ENCODE results near the gene LRRC7. TPM values are rescaled to one million over a fixed set of nuclear protein-coding genes. Genes with fewer than 3 reads are reported as not detected.
"Not testable (repeated sequence)": the region's sequence is repeated elsewhere in the genome, so short reads cannot be mapped to it uniquely, and the experiment has no call there.

LRRC7 gene
- total RNA-seq, 1 experiment from 2014 or later = 0.29 TPM

DNA sequence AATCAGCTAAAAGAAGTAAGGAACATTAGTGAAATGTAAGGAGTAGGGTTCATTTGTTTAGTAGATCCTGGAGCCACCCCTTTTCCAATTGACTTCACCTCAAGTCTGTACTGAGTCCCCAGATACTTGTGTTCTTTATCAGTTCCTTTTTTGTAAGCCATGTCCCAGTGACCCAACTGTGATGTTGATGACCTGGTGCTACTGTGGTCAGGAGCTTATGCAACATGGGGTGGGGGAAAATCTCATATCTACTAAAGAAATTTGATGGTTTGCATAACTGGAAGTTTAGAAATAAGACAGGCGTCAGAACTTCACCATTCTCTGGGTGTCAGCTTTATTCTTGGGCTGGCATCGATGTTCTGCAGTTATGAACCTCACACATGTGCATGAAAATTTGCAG lies 120.5 kb downstream of the LRRC7 start:
- no peak for DNase-seq (ENCODE audit: low read depth in 1 of 2, low spot score in 2 of 2)
- no peaks in the 10 kb centered on the region for H3K27me3 ChIP-seq (replicated peaks)
- H3K27ac ChIP-seq = no peak overlapping the region
- no peaks in the 10 kb centered on the region for H3K36me3 ChIP-seq
- H3K9me3 ChIP-seq (replicated peaks) = no peaks in the 10 kb centered on the region
- no peak overlapping the region for H3K4me3 ChIP-seq
- H3K4me1 ChIP-seq (replicated peaks) = no peaks in the 10 kb centered on the region

DNA sequence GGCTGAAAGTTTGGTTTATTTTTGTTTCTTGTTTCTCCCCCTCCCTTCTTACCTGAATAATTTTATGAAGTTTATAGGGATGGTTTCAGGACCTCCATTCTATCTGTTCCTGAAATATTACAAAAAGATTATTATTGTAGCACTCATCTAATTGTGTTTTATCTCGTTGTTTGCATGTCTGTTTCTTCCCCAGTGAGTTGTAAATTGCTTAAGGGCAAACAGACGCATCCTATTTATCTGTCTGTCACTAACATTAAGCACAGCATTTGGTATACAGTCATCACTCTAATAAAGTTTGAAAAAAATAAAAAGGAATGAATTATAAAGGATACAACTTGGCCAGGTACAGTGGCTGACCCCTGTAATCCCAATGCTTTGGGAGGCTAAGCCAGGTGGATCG lies 123.5 kb downstream of the LRRC7 start:
- Histone ChIP-seq H3K4me1 (replicated peaks) (no peaks in the 10 kb centered on the region), H3K4me3 (no peak overlapping the region), H3K27ac (no peak overlapping the region), H3K27me3 (replicated peaks) (no peaks in the 10 kb centered on the region), H3K9me3 (replicated peaks) (no peaks in the 10 kb centered on the region), H3K36me3 (no peaks in the 10 kb centered on the region)
- DNase-seq (ENCODE audit: low read depth in 1 of 2, low spot score in 2 of 2) = no peak

DNA sequence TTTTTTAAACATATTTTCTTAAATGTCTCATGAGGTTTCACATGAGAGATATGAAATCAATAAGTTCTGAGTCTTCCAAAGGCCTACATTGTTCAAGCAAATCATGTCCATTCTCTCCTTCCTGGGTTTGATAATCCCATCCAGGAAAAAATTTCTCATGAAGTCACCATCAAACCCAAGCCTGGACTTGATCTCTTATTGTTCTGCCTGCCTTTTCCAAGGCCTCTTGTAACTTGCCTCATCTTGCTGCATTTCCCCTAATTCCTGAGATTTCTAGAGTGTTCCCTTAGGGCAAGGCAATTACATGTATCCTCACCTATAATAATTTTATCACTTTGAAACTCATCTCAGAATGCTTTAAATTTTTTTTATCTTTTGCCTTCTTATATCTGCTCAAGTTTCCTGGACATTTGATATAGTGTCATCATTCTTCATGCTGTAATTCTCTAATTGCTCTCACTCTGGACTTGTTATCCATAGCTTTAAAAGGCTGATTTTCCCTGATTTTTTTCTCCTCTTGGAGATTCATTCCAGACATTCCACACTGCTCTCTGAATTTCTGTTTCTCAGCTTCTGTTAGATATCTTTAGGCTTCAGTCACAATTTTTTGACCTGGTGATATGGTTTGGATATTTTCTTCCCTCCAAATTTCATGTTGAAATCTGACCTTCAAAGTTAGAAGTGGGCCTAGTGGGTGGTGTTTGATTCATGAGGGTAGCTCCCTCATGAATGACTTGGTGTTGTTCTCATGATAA lies 126.4 kb downstream of the LRRC7 start:
- Histone ChIP-seq H3K36me3 (no peaks in the 10 kb centered on the region), H3K4me1 (replicated peaks) (no peaks in the 10 kb centered on the region), H3K27ac (no peak overlapping the region), H3K27me3 (replicated peaks) (no peaks in the 10 kb centered on the region), H3K9me3 (replicated peaks) (no peaks in the 10 kb centered on the region), H3K4me3 (no peak overlapping the region)
- no peak for DNase-seq (ENCODE audit: low read depth in 1 of 2, low spot score in 2 of 2)

DNA sequence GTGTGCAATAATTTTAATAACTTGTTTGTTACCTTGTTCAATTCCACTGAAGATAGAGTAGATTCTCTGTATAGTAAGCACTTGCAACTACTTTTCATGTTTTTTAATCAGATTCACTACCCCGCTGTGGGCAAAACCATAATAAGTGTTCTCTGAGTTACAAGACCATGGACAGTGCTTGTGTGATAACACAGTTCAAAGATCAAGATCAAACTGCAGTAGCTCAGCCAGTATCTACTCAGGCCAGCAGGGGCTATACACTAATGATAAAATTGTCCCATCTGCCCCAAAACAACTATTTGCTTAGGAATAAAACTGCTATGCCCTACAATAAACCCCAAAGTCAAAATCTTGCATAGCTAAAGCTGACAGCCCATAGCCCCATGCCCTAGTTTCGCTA lies 129.6 kb downstream of the LRRC7 start:
- no peak overlapping the region for H3K4me3 ChIP-seq
- no peaks in the 10 kb centered on the region for H3K36me3 ChIP-seq
- no peaks in the 10 kb centered on the region for H3K9me3 ChIP-seq (replicated peaks)
- no peak for DNase-seq (ENCODE audit: low read depth in 1 of 2, low spot score in 2 of 2)
- no peaks in the 10 kb centered on the region for H3K27me3 ChIP-seq (replicated peaks)
- no peak overlapping the region for H3K27ac ChIP-seq
- H3K4me1 ChIP-seq (replicated peaks) = no peaks in the 10 kb centered on the region

DNA sequence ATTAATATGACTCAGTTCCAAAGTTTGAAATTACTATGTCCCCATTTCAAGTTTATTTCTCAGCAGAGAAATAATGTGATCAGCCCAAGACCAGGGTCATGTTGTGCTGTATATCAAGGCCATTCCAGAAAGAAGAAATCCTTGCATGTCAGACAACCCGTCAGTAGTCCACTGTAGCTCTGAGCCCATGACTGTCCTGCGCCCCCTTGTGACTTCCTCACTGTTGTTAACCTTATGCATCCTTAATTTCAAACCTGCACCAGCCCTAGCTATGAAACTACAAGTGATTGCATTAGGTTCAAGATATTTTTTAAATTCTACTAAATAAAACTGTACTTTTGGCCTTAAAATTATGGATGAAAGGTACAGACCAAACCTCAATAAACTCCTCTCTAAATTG lies 133.0 kb downstream of the LRRC7 start:
- DNase-seq (ENCODE audit: low read depth in 1 of 2, low spot score in 2 of 2) = peak in 1 of 2 experiments; percentile 6
- Histone ChIP-seq H3K27ac (no peak overlapping the region), H3K4me1 (replicated peaks) (no peaks in the 10 kb centered on the region), H3K36me3 (no peaks in the 10 kb centered on the region), H3K4me3 (no peak overlapping the region), H3K9me3 (replicated peaks) (no peaks in the 10 kb centered on the region), H3K27me3 (replicated peaks) (0 out of 2 replicates have a peak, but pooled peaks cover 4% of the 10 kb centered on the region)

DNA sequence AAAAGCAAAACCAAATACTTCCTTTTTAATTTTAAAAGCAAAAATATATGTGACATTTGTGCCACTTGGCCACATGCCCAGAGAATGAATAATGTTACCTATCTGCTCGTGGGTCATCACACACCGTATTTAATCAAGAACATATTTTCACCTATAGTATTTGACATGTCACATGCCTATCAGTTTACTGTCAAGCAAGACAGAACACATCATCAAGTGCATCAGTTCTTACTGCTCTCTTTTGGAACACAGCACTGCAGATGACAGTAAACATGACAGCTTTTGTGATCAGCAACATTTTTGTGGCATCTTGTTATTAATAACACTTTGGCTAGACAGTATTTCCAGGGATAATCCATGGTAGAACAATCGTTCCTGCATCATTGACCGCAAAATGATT lies 134.4 kb downstream of the LRRC7 start:
- Histone ChIP-seq H3K27me3 (replicated peaks) (0 out of 2 replicates have a peak, but pooled peaks cover 4% of the 10 kb centered on the region), H3K27ac (no peak overlapping the region), H3K9me3 (replicated peaks) (no peaks in the 10 kb centered on the region), H3K4me3 (no peak overlapping the region), H3K36me3 (no peaks in the 10 kb centered on the region), H3K4me1 (replicated peaks) (no peaks in the 10 kb centered on the region)
- DNase-seq (ENCODE audit: low read depth in 1 of 2, low spot score in 2 of 2) = no peak

DNA sequence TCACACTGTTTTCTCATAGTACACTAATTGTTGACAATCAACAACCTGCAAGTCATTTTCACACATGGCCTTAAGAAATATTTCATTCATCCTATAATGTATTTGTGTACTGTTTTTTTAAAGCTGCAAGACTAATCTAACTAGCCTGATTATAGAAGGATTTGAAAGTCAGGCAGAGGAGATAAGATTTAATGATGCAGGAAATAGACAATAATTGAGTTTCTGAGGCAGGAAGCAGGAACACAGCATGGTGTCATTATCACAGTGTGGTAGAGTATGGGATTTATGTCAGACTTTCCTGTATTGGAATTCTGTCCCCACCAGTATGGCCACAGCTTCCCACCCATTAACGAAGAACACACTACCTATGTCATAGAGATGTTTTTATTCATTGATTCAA lies 138.8 kb downstream of the LRRC7 start:
- Histone ChIP-seq H3K9me3 (replicated peaks) (no peaks in the 10 kb centered on the region), H3K4me1 (replicated peaks) (no peaks in the 10 kb centered on the region)
- no peak for DNase-seq (ENCODE audit: low read depth in 1 of 2, low spot score in 2 of 2)

DNA sequence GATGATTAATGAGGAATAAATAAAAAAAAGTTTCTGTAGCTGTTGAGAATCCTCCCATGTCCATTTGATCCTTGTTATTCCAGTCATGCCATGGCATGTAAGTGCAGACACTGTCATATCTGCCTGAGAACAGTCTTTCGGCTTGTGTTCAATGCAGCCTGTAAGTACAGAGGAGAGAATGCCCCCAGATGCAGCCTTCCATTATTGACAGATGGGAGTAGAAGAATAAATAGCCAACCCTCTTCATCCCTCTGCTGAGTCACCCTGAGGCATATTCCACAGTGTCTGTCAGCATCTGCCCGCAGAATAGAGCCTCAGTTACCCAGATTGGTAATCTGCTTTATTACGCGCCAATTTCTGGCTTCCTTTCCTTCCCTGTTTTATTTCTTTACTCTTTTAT lies 139.4 kb downstream of the LRRC7 start:
- no peak for DNase-seq (ENCODE audit: low read depth in 1 of 2, low spot score in 2 of 2)
- Histone ChIP-seq H3K4me1 (replicated peaks) (no peaks in the 10 kb centered on the region), H3K4me3 (no peak overlapping the region), H3K9me3 (replicated peaks) (no peaks in the 10 kb centered on the region), H3K27ac (no peak overlapping the region), H3K27me3 (replicated peaks) (0 out of 2 replicates have a peak, but pooled peaks cover 4% of the 10 kb centered on the region), H3K36me3 (no peaks in the 10 kb centered on the region)

More for the DNA sequence above, 138.8 kb downstream of the LRRC7 start:
- no peak overlapping the region for H3K27ac ChIP-seq
- H3K27me3 ChIP-seq (replicated peaks) = 0 out of 2 replicates have a peak, but pooled peaks cover 4% of the 10 kb centered on the region
- H3K4me3 ChIP-seq = no peak overlapping the region
- no peaks in the 10 kb centered on the region for H3K36me3 ChIP-seq

DNA sequence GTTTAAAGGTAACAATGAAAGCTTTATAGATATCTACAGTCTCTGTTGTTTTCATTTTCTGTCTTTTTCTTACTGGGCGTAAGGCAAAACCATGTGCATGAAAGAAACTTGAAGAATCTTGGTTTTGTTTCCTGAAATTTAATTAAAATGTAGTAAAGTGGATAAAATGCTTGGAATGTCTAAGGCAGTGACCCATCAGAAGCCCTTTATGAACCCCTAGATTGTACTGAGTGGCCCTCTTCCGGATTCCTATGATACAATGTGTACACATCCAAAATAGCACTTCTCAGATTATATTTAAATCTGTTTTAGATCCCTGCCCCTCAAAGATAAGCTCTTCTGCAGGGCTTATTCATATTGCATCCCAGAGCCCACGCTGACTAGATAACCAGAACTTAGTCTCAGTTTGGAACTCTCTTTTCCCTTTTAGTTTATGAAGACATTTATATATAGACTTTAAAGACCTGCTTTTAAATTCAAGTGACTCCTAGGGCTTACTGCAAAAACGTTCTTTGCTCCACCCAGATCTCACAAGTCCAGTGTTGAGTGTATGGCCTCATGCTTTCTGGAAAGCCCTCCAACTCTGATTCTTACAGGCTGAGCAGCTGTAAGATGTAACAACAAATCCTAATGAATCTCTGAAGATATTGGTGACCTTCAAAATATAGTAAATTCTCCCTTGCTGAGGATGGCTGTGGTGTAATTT lies 142.9 kb downstream of the LRRC7 start:
- no peak for DNase-seq (ENCODE audit: low read depth in 1 of 2, low spot score in 2 of 2)
- H3K36me3 ChIP-seq = no peaks in the 10 kb centered on the region
- no peaks in the 10 kb centered on the region for H3K9me3 ChIP-seq (replicated peaks)
- H3K4me3 ChIP-seq = no peak overlapping the region
- no peaks in the 10 kb centered on the region for H3K27me3 ChIP-seq (replicated peaks)
- no peak overlapping the region for H3K27ac ChIP-seq
- no peaks in the 10 kb centered on the region for H3K4me1 ChIP-seq (replicated peaks)

DNA sequence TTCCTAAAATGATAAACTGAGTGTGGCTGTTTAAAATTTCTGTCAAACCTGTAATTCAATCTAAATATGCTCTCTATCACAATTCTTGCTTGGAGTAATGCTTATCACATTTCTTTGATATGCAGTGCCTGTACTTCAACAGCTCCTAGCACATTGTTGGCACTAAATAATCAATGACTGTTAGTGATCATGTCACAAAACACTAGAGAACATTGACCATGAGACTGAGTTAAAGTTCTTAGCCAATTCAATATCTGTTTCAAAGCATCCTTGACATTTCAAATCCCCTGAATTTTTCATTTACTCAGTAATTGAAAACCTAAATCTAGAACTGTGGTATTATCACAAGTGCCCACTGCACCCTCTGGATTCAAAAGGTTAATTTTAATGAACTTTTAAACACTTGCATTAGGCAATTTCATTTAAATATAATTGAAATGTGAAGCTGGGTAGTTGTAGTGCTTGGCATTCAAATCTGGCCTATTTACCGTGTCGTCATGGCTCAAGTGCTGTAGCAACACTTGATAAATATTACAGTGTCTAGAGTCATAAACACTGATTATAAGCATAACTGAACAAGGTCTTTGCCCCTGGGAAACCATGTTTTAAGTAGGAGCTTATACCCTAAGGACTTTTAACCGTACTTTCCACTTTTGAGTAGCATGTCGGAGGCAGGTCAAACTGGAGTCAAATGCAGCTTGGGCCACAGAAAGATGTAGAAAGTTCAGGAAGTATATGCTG lies 143.6 kb downstream of the LRRC7 start:
- no peak overlapping the region for H3K27ac ChIP-seq

DNA sequence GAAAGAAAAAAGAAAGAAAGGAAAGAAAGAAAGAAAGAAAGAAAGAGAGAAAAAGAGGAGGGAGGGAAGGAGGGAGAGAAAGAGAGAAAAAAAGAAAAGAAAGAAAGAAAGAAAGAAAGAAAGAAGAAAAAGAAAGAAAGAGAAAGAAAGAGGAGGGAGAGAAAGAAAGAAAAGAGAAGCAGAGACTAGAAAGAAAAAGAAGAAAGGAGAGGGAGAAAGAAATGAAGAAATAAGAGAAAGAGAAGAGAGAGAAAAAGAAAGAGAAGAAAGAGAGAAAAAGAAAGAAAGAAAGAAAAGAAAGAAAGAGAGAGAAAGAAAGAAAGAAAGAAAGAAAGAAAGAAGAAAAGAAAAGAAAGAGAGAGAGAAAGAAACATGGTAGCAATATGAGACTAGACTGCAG lies 150.1 kb downstream of the LRRC7 start:
- not testable (repeated sequence) for H3K4me3 ChIP-seq; H3K27me3 ChIP-seq (replicated peaks); H3K36me3 ChIP-seq; DNase-seq (ENCODE audit: low read depth in 1 of 2, low spot score in 2 of 2); H3K4me1 ChIP-seq (replicated peaks); H3K27ac ChIP-seq; H3K9me3 ChIP-seq (replicated peaks)

More for the DNA sequence above, 143.6 kb downstream of the LRRC7 start:
- H3K27me3 ChIP-seq (replicated peaks) = no peaks in the 10 kb centered on the region
- no peaks in the 10 kb centered on the region for H3K36me3 ChIP-seq
- H3K4me3 ChIP-seq = no peak overlapping the region
- no peaks in the 10 kb centered on the region for H3K4me1 ChIP-seq (replicated peaks)
- no peak for DNase-seq (ENCODE audit: low read depth in 1 of 2, low spot score in 2 of 2)
- no peaks in the 10 kb centered on the region for H3K9me3 ChIP-seq (replicated peaks)

DNA sequence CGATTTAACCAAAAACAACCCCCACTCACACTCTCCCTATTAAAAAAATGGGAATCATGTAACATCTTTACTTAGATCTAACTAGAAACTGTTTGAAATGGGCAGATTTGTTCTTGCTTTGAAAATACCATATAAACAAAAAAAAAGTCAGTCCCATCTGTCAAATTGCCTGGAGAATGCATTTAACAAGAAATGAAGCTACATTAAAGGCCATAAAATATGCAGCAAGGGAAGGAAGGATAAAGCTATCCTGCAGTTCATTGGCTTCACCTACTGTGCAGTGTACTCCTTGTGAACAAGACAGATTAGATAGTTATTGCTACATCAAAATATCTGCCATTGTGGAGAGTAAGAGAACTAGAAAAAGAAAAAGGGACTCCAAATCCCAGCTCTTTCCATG lies 160.5 kb downstream of the LRRC7 start:
- DNase-seq (ENCODE audit: low read depth in 1 of 2, low spot score in 2 of 2) = no peak
- Histone ChIP-seq H3K9me3 (replicated peaks) (no peaks in the 10 kb centered on the region), H3K36me3 (no peaks in the 10 kb centered on the region), H3K27ac (no peak overlapping the region), H3K4me3 (no peak overlapping the region), H3K27me3 (replicated peaks) (no peaks in the 10 kb centered on the region), H3K4me1 (replicated peaks) (no peaks in the 10 kb centered on the region)

DNA sequence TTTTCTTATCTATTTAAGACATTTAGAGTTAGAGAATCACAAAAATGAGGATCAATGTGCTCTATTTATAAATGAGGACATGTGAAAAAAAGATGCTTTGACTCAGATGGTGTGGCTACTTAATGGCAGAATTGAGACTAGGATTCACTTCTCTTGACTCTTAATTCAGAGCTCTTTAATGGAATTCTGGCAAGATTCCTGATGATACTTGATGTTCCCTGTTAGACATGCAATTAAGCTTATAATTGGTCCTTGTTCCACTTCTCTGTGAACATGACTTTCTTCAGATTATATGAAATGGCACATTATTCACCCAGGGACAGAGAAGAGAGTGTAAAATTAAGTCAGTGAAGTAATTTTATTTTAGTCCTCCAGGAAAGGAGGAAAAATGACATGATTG lies 165.3 kb downstream of the LRRC7 start:
- no peaks in the 10 kb centered on the region for H3K36me3 ChIP-seq

More for the DNA sequence above, 165.3 kb downstream of the LRRC7 start:
- no peak for DNase-seq (ENCODE audit: low read depth in 1 of 2, low spot score in 2 of 2)
- peaks cover 2% of the 10 kb centered on the region; the same call in 1 of the 2 replicates for H3K27me3 ChIP-seq (replicated peaks)
- no peaks in the 10 kb centered on the region for H3K4me1 ChIP-seq (replicated peaks)
- no peak overlapping the region for H3K27ac ChIP-seq
- H3K4me3 ChIP-seq = no peak overlapping the region
- H3K9me3 ChIP-seq (replicated peaks) = no peaks in the 10 kb centered on the region
